ENCODE measurements around the gene FRAS1. TPM values are rescaled to one million over a fixed set of nuclear protein-coding genes. Genes with fewer than 3 reads are reported as not detected.

Gene FRAS1
- total and polyA plus RNA-seq, 9 of the 15 experiments (the other 6 are each of a cell fraction or from before 2014, with no cell fraction given) = under 0.01 to 0.11 (median 0.04) TPM; not detected in 2

DNA sequence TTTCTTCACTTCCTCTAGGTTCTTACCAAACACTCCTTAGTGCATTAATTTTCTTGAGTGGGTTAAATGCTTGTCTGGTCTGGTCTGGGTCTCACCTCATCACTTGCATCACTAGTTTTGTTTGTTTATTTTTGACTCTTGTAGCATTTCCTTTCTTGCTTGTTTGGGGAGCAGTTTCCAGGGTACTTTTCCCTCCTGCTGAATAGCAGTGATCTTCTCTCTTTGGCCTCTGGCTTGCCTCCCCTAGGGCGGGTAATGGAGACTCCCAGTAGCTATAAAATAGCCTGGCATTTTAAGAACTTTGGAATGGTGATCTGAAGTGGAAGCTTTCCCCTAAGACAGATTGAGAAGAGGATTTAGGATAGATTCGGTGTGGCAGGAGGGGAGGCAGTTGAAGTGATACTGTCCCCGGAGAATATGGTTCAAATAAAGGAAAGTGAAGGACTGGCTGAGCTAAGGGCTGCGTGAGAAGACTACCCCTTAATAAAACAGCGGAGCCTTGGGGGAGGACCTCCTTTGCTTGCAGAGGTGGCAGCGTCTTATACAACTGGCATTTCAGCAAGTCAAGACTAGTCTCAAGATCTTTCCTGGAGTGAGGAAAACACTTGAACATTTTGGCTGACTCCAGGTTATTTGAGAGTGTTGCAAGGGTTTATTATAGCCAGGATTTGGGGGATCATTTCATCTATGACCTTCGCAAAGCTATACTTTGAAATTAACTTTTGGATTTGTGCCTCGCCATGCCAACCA lies 190.6 kb downstream of the FRAS1 start (continued):
- TF ChIP-seq POLR2AphosphoS5 (IDR thresholded peaks at IDR 0.05; ENCODE audit: control insufficient read depth, insufficient read depth, low read depth, low read length) (no peak), MEIS2 (IDR thresholded peaks at IDR 0.05; ENCODE audit: partially characterized antibody) (no peak), RAD51 (IDR thresholded peaks at IDR 0.05; ENCODE audit: borderline replicate concordance, low read depth) (no peak)

DNA sequence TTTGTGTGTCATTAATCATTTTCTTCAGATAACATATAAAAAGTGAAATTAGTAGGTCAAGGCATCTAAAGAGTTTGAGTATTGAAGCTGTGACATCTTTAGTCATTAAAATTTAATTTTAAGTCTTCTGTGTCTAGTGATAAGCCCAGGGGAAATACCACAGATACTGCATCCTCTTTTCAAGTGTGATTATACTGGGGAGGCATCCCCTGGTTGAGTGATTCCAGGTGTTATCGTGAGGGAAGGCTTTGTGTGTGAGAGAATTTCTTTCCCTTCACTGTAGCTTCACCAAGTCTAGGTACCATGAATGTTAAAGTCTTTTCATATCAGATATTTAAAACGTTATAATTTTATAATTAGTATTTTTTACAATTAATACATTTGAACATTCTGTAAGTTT lies 193.4 kb downstream of the FRAS1 start:
- no peak for DNase-seq (ENCODE audit: extremely low read depth in 1 of 4, low spot score in 3 of 4)
- in situ Hi-C loops (cut with MboI) (no loop called here), intact Hi-C loops (cut with micrococcal nuclease) (no loop called here)
- ATAC-seq = no peak
- Histone ChIP-seq H3K36me3 (ENCODE audit: control insufficient read depth, insufficient read depth, low read length) (no peaks in the 10 kb centered on the region), H3K27me3 (ENCODE audit: control insufficient read depth in 2 of 2, insufficient read depth in 2 of 2, low read length in 2 of 2) (no peaks in the 10 kb centered on the region), H3K27ac (ENCODE audit: extremely low read depth, low read depth, low read length) (no peak overlapping the region), H4K20me1 (replicated peaks; ENCODE audit: control insufficient read depth, insufficient read depth, low read length) (no peaks in the 10 kb centered on the region), H3K9me3 (replicated peaks; ENCODE audit: control insufficient read depth, insufficient read depth, low read depth, low read length) (no peaks in the 10 kb centered on the region), H3K9me1 (ENCODE audit: control insufficient read depth, insufficient read depth, low read length) (no peaks in the 10 kb centered on the region), H3K79me2 (ENCODE audit: control insufficient read depth, insufficient read depth, low read length) (no peaks in the 10 kb centered on the region), H3K4me1 (replicated peaks in 1 of 2; ENCODE audit: control insufficient read depth in 2 of 2, insufficient read depth in 2 of 2, low read length in 2 of 2) (no peaks in the 10 kb centered on the region), H3K9ac (ENCODE audit: insufficient read depth in 1 of 2, low read depth in 2 of 2, low read length in 2 of 2) (no peak overlapping the region), H3K4me3 (no peak overlapping the region), H3K4me2 (ENCODE audit: insufficient read depth, low read length) (no peak overlapping the region), H2AFZ (ENCODE audit: low read depth, low read length) (no peak overlapping the region)
- no peak for FAIRE-seq
- no TSS peak for BruUV-seq (replicated peaks)
- WGBS (ENCODE audit: insufficient coverage, low coverage, missing lambda C conversion rate) = 0% methylated on average over 2 of the region's 2 CpGs
- ChIA-PET CTCF (ENCODE audit: low intra/inter-chr PET ratio) (no interaction called here), POLR2A (no interaction called here)
- no peak for TF ChIP-seq SRSF9 (IDR thresholded peaks at IDR 0.05; ENCODE audit: borderline replicate concordance, low read depth, low read length)
- TF ChIP-seq MCM7 (IDR thresholded peaks at IDR 0.05) = no peak
- no peak for TF ChIP-seq HDAC2 (IDR thresholded peaks at IDR 0.05)
- TF ChIP-seq SIX5 (IDR thresholded peaks at IDR 0.05; ENCODE audit: borderline replicate concordance in 1 of 2, insufficient read depth in 1 of 2, low read depth in 1 of 2, low read length in 2 of 2) = no peak
- TF ChIP-seq GATAD2A (IDR thresholded peaks at IDR 0.05) = no peak
- no peak for TF ChIP-seq CBX2 (IDR thresholded peaks at IDR 0.05; ENCODE audit: insufficient read depth, low read length, poor library complexity, severe bottlenecking)
- no peak for TF ChIP-seq CAMTA2 (CRISPR knock-in tag; conservative IDR thresholded peaks at IDR 0.05)
- no peak for TF ChIP-seq ERF (CRISPR knock-in tag; IDR thresholded peaks at IDR 0.05)
- TF ChIP-seq ZNF217 (CRISPR knock-in tag; IDR thresholded peaks at IDR 0.05) = no peak
- no peak for TF ChIP-seq RBM34 (IDR thresholded peaks at IDR 0.05; ENCODE audit: borderline replicate concordance, insufficient read depth, low read length)
- no peak for TF ChIP-seq CC2D1A (IDR thresholded peaks at IDR 0.05)
- TF ChIP-seq CBX5 (IDR thresholded peaks at IDR 0.05; ENCODE audit: borderline replicate concordance, low read depth) = no peak
- TF ChIP-seq ZBTB17 (CRISPR knock-in tag; IDR thresholded peaks at IDR 0.05) = no peak
- TF ChIP-seq, protein P1, sequence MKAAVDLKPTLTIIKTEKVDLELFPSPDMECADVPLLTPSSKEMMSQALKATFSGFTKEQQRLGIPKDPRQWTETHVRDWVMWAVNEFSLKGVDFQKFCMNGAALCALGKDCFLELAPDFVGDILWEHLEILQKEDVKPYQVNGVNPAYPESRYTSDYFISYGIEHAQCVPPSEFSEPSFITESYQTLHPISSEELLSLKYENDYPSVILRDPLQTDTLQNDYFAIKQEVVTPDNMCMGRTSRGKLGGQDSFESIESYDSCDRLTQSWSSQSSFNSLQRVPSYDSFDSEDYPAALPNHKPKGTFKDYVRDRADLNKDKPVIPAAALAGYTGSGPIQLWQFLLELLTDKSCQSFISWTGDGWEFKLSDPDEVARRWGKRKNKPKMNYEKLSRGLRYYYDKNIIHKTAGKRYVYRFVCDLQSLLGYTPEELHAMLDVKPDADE (conservative IDR thresholded peaks at IDR 0.05; ENCODE audit: control insufficient read depth, low read depth, low read length) = no peak
- no peak for TF ChIP-seq MECOM (CRISPR knock-in tag; IDR thresholded peaks at IDR 0.05)
- no peak for TF ChIP-seq YY1 (IDR thresholded peaks at IDR 0.05; ENCODE audit: borderline replicate concordance in 1 of 3, control insufficient read depth in 1 of 3, extremely low read depth in 1 of 3, insufficient read depth in 3 of 3, insufficient read length in 1 of 3, insufficient replicate concordance in 2 of 3, low read depth in 1 of 3, low read length in 2 of 3)
